UCSD-AML1 (cell line): Measurements from ENCODE around the gene NES.

ENCODE experiments used
- DNase-seq: peaks from one replicate; lab custom pipeline; 2025; ENCODE audit not compliant: unreplicated experiment; lab: John Stamatoyannopoulos, UW

The NES gene

DNA sequence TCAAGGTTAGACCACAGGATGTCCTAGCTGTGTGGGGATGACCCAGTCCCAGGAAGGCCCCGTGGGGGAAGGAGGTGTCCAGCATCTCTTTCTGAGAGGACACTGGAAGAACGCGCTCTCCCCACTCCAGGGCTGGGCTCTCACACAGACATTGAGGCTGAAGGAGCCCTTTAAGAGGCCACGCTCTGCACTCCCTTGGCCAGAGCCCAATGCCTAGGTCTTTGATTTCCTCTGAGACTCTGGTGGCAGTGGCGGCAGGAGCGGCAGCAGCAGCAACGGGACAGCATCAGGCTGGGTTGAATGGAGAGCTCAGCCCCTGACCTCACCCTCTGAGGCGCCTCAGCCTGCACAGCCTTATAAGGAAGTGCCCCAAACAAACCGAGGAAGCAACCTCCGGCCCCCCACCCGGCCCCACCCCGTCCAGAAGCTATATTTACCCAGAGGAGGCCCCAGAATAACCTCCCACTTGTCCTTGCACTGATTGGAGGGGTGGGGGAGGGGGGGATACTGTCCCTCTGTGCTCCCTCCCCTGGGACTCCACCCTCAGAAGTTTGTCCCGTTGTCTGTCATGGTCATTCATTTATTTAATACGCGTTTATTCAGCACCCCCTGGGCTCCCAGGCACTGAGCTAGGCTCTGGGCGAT is 12.3 kb downstream of the NES start:
- DNase-seq, result peak; percentile 44

- DNase-seq, result no peak
Measured at GRCh38 chr1:156664046-156664766, 13.0 kb downstream of the NES start.

DNA sequence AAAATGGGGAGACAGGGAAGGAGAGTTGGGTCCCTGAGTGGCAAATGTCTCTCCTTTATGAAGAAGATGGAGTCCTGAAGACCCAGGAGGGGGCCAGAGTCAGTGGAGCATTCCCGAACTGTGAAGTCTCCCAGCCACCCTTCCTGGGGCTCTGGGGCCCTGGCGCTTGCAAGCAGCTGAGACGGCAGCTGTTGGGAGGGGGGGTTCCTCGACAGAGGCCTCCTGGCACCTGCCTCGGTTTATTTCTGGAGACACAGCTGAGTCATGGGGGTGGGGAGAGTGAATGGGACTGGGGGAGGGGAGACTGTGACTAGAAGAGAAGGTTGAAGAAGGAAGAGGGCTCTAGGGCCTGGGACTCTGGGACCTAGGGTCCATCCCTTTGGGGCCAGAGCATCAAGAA is 14.0 kb downstream of the NES start:
- DNase-seq, result no peak

GRCh38 chr1:156662800-156663055 is 14.5 kb downstream of the NES start:
- DNase-seq, result no peak

GRCh38 chr1:156662005-156662799 is 15.0 kb downstream of the NES start:
- peak; percentile 50 for DNase-seq

DNA sequence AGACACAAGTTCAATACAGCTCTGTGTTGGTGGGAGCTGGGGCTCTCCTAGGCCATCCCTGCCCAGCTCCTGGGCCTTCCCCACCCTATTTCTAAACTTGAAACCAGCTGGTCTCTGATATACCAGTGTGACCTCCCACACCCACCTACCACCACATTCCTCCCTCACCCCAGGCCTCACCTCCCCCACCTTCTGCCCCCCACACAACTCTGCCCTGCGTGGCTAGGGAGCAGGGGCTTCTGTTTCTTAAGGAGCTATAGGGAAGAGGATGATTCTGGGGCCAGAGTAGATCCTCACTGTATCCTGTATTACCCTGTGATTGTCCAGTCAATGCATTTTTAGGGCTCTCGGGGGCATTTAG is 16.5 kb downstream of the NES start:
- no peak for DNase-seq

- DNase-seq, result peak; percentile 99
Measured at GRCh38 chr1:156659988-156660751, 17.0 kb downstream of the NES start.

GRCh38 chr1:156659661-156659987 is 17.6 kb downstream of the NES start:
- no peak for DNase-seq

- DNase-seq, result no peak
Measured at GRCh38 chr1:156658945-156659574, 18.1 kb downstream of the NES start.

GRCh38 chr1:156658496-156658895 is 18.7 kb downstream of the NES start:
- no peak for DNase-seq

DNA sequence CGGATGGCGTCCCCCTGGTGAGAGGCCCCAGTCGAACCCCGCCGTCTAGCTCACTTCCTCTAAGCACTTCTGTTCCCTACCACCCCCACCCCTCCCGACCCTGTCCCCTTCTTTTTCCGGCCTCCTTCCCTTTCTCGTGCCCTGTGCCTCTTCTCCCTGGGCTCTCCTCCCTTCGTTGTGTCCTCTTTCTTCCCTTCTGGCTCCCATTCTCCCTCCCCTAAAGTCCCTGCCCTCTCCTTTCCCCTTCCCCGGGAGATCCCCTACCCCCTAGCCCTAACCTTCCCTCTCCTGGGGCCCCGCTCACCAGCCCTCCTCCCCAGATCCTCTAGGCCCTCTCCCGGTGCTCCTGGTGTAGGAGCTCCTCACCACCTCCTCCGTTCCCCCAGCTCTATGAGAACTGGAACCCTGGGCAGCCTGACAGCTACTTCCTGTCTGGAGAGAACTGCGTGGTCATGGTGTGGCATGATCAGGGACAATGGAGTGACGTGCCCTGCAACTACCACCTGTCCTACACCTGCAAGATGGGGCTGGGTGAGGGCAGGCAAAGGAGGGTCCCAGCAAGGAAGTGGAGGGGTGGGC is 19.4 kb downstream of the NES start:
- DNase-seq, result peak; percentile 78

DNA sequence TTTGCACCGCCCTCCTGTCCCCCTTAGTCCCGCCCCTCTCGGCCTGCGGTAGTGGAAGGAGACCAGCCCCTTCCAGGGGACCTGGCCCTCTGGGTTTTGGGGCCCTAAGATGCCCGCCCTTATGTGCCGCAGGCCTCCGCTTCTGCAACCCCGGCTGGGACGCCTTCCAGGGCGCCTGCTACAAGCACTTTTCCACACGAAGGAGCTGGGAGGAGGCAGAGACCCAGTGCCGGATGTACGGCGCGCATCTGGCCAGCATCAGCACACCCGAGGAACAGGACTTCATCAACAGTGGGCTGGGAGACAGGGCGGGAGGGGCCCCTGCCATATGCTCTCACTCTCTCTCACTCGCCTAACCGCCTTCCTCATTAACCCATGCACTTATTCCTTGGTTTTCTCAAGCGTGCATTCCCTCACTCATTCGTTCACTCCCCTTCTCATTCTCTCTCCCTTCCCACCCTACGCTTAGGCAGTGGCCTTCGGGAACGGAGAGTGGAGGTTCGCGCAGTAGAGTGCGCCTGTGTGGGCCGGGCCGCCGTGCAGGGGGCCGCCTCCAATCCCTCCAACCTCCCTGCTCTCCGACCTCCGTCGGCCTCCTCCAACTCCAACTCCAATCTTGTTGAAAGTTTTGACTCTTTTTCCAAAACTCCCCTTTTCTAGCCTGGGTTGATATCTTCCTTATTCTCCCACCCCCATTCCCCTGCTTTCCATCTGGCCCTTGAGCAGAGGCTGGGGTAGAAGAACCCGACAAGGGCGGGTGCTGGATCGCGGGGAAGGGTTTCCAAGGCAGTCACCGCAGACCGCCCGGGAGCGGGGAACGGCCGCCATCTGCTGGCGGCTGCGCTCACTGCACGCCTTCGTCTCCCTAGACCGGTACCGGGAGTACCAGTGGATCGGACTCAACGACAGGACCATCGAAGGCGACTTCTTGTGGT is 20.1 kb downstream of the NES start:
- DNase-seq, result peak; percentile 83

DNA sequence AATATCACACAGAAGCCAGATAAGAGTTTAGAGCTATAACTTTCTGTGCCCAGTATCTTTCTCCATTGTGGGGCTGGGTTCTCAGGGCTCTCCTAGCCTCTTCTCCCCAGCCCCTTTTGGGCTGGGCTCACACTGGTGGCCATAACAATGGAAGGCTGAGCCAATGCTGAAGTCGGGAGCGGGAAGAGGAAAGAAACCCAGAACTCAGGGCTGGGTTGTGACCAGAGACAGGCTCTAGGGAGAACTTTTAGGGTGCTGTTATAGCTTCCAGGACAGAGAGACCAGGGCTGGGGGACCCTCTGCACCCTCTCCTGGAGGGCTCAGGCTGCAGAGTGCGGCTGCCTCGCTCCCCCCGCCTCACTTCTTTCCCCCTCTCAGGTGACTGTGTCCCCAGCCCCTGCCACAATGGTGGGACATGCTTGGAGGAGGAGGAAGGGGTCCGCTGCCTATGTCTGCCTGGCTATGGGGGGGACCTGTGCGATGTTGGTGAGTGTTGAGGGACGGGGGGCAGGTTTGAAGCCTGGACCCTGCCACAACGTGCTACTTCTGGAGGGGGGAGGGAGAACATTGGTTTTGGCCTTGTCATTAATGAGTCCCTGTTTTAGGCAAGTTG is 21.2 kb downstream of the NES start:
- no peak for DNase-seq

DNA sequence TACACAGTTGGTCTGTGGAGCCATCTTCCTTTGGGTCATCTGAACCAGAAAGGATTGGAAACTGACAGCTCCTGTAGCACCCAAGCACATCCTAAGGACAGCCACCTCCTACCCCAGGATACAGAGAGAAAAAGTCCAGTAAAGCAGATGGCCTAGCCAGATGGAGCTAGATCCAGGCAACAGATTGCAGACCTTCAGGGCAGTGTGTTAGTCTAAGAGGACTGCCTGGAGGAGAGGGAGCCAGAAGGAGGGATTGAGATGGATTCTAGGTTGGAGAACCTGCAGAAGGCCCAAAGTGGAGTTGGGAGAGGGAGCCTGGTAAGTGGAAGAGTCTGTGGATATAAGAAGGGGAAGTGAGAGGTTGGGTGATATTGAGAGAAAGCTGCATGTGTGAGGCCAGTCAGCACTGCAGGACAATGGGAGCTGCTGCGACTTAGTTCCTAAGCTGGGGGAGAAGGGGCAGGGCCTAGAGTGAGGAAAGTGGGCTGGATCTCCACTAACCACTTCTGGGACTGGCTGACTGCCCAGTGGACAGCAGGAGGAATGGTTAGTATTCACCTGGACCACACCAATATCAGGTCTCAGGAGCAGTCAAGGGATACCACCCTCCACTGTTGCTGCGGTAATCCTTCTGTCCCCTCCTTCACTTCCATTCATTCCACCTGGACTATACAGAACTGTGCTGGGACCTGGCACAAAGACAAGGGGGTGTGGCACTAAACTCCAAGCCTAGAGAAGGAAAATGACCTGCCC is 21.9 kb downstream of the NES start:
- no peak for DNase-seq

GRCh38 chr1:156654700-156655099 is 22.5 kb downstream of the NES start:
- DNase-seq, result no peak

GRCh38 chr1:156652992-156653355 is 24.2 kb downstream of the NES start:
- no peak for DNase-seq

DNA sequence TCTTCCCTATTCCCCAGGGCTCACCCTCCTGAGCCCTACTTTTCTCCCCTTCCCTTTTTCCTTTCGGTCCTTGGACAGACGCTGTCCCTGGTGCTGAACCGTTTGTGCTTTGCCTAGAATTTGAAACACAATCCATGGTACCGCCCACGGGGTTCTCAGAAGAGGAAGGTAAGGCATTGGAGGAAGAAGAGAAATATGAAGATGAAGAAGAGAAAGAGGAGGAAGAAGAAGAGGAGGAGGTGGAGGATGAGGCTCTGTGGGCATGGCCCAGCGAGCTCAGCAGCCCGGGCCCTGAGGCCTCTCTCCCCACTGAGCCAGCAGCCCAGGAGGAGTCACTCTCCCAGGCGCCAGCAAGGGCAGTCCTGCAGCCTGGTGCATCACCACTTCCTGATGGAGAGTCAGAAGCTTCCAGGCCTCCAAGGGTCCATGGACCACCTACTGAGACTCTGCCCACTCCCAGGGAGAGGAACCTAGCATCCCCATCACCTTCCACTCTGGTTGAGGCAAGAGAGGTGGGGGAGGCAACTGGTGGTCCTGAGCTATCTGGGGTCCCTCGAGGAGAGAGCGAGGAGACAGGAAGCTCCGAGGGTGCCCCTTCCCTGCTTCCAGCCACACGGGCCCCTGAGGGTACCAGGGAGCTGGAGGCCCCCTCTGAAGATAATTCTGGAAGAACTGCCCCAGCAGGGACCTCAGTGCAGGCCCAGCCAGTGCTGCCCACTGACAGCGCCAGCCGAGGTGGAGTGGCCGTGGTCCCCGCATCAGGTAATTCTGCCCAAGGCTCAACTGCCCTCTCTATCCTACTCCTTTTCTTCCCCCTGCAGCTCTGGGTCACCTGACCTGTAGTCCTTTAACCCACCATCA is 24.8 kb downstream of the NES start:
- DNase-seq, result peak; percentile 44

DNA sequence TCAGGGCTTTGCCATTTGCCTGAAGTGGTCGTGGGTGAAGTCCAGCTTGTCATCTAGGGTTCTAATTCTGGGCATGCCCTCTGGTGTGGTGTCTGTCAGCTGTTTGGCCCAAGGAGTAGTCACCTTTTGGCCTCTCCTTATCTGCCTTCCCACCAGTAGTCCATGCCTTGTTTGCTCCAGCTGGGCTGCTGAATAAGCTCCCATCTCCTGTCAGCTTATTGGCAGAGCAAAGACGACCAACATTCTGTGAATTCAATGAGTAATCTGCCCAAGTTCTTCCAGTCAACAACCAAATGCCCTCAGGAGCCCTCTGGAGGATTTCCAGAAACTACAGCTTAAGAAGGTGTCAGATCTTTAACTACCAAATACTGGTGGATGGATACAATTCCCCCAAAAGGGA is 28.3 kb downstream of the NES start:
- DNase-seq, result no peak
